ACHN (cell line): ENCODE data around the gene DNM3.

Source experiments
- DNase-seq: peaks from one replicate; pipeline ENCODE4 v3.0.0-alpha.2; 2015
- in situ Hi-C: cut with HindIII; loops from 2 replicates; pipeline ENCODE4 v1.10.0; 2017; ENCODE audit warnings: low sequenced_read_pairs, low pct_ligation_motif_present, low pct_unique_long_range_greater_than_20kb

DNM3 gene

GRCh38 chr1:172393354-172393753 is 552.1 kb downstream of the DNM3 start:
- DNase-seq = no peak
- in situ Hi-C loops = no loop called here

GRCh38 chr1:172394141-172394751 is 552.9 kb downstream of the DNM3 start:
- in situ Hi-C loops = no loop called here
- DNase-seq = no peak

- in situ Hi-C loops = no loop called here
- DNase-seq = no peak
These were observed 553.5 kb downstream of the DNM3 start for GRCh38 chr1:172394811-172395210.

GRCh38 chr1:172395576-172395975 is 554.3 kb downstream of the DNM3 start:
- in situ Hi-C loops = no loop called here
- no peak for DNase-seq

- DNase-seq = no peak
These were observed 555.9 kb downstream of the DNM3 start for GRCh38 chr1:172397221-172397620.

GRCh38 chr1:172397633-172398032 is 556.3 kb downstream of the DNM3 start:
- no peak for DNase-seq
- in situ Hi-C loops = no loop called here

More at GRCh38 chr1:172397221-172397620, 555.9 kb downstream of the DNM3 start:
- in situ Hi-C loops = no loop called here

- DNase-seq = no peak
- in situ Hi-C loops = no loop called here
These were observed 556.9 kb downstream of the DNM3 start for GRCh38 chr1:172398193-172398592.

GRCh38 chr1:172398970-172399755 is 557.9 kb downstream of the DNM3 start:
- DNase-seq = peak; percentile 67
- in situ Hi-C loops = no loop called here

- in situ Hi-C loops = loop anchor here (25.0 kb wide), 1 partner anchor 413 kb away; no protein-coding TSS in a partner anchor
- DNase-seq = no peak
These were observed 558.7 kb downstream of the DNM3 start for GRCh38 chr1:172399756-172400721.

GRCh38 chr1:172400722-172401105 is 559.4 kb downstream of the DNM3 start:
- DNase-seq = no peak
- in situ Hi-C loops = loop anchor here (25.0 kb wide), 1 partner anchor 413 kb away; no protein-coding TSS in a partner anchor

- in situ Hi-C loops = loop anchor here (25.0 kb wide), 1 partner anchor 414 kb away; no protein-coding TSS in a partner anchor
- no peak for DNase-seq
These were observed 560.2 kb downstream of the DNM3 start for GRCh38 chr1:172401477-172401876.

- no peak for DNase-seq
- in situ Hi-C loops = loop anchor here (25.0 kb wide), 1 partner anchor 415 kb away; no protein-coding TSS in a partner anchor
These were observed 560.6 kb downstream of the DNM3 start for GRCh38 chr1:172401892-172402291.

GRCh38 chr1:172402878-172403569 is 561.7 kb downstream of the DNM3 start:
- DNase-seq = no peak
- in situ Hi-C loops = loop anchor here (25.0 kb wide), 1 partner anchor 416 kb away; no protein-coding TSS in a partner anchor

- DNase-seq = no peak
- in situ Hi-C loops = loop anchor here (25.0 kb wide), 1 partner anchor 417 kb away; no protein-coding TSS in a partner anchor
These were observed 562.8 kb downstream of the DNM3 start for GRCh38 chr1:172404121-172404520.

- DNase-seq = no peak
- in situ Hi-C loops = loop anchor here (25.0 kb wide), 1 partner anchor 419 kb away; no protein-coding TSS in a partner anchor
These were observed 564.6 kb downstream of the DNM3 start for GRCh38 chr1:172405912-172406311.

GRCh38 chr1:172406968-172407367 is 565.7 kb downstream of the DNM3 start:
- DNase-seq = no peak
- in situ Hi-C loops = loop anchor here (25.0 kb wide), 1 partner anchor 420 kb away; no protein-coding TSS in a partner anchor

- in situ Hi-C loops = loop anchor here (25.0 kb wide), 1 partner anchor 422 kb away; no protein-coding TSS in a partner anchor
- DNase-seq = no peak
These were observed 567.7 kb downstream of the DNM3 start for GRCh38 chr1:172408958-172409357.

- no peak for DNase-seq
- in situ Hi-C loops = loop anchor here (25.0 kb wide), 1 partner anchor 423 kb away; no protein-coding TSS in a partner anchor
These were observed 568.7 kb downstream of the DNM3 start for GRCh38 chr1:172410027-172410426.
